Nephron progenitor cell (in vitro differentiated cells): ENCODE data around the gene RNF214.

Experiments used
- DNase-seq: peaks from one replicate; pipeline ENCODE4 v3.0.0; 2021
- H3K27ac Mint-ChIP-seq: 2 replicates; pipeline ENCODE4 v1.8.0; 2021; ENCODE audit warnings: mild to moderate bottlenecking, moderate library complexity, mixed read lengths
- H3K27me3 Mint-ChIP-seq: 2 replicates; pipeline ENCODE4 v1.8.0; 2021; ENCODE audit warnings: mild to moderate bottlenecking, low read depth, mixed read lengths; ENCODE audit not compliant: poor library complexity
- H3K36me3 Mint-ChIP-seq: 2 replicates; pipeline ENCODE4 v1.8.0; 2021; ENCODE audit warnings: low read depth, mixed read lengths
- H3K4me1 Mint-ChIP-seq: 2 replicates; pipeline ENCODE4 v1.8.0; 2021; ENCODE audit warnings: mixed read lengths
- H3K4me3 Mint-ChIP-seq: 2 replicates; pipeline ENCODE4 v1.8.0; 2021; ENCODE audit warnings: mild to moderate bottlenecking, moderate library complexity, mixed read lengths
- H3K9me3 Mint-ChIP-seq: 2 replicates; pipeline ENCODE4 v1.8.0; 2021; ENCODE audit warnings: mild to moderate bottlenecking, moderate library complexity, mixed read lengths
- CTCF ChIP-seq: fragments of 200-600 bp; sonication (generic); IDR thresholded peaks from 2 replicates; pipeline ENCODE4 v1.5.0; 2021; ENCODE audit warnings: antibody characterized with exemption

RNF214 gene

GRCh38 chr11:117289795-117290194 is 57.3 kb downstream of the RNF214 start:
- Mint-ChIP-seq H3K27me3 (no peaks in the 10 kb centered on the region), H3K27ac (peak overlapping the region; percentile 56), H3K4me3 (no peak overlapping the region), H3K4me1 (no peaks in the 10 kb centered on the region), H3K9me3 (no peaks in the 10 kb centered on the region), H3K36me3 (peaks cover 82% of the 10 kb centered on the region)
- no peak for TF ChIP-seq CTCF
- DNase-seq, result no peak

- TF ChIP-seq CTCF, result no peak
- DNase-seq, result no peak
- Mint-ChIP-seq H3K4me1 (no peaks in the 10 kb centered on the region), H3K27ac (peak within 1 kb of the TSS; percentile 56), H3K9me3 (no peaks in the 10 kb centered on the region), H3K4me3 (no peak within 1 kb of the TSS), H3K27me3 (no peaks in the 10 kb centered on the region), H3K36me3 (peaks cover 75% of the 10 kb centered on the region)
These were observed 58.4 kb downstream of the RNF214 start, which contains the start of gene BACE1-AS for GRCh38 chr11:117290809-117291396. Gene BACE1-AS, plus strand, starts transcription at chr11:117291346.

DNA sequence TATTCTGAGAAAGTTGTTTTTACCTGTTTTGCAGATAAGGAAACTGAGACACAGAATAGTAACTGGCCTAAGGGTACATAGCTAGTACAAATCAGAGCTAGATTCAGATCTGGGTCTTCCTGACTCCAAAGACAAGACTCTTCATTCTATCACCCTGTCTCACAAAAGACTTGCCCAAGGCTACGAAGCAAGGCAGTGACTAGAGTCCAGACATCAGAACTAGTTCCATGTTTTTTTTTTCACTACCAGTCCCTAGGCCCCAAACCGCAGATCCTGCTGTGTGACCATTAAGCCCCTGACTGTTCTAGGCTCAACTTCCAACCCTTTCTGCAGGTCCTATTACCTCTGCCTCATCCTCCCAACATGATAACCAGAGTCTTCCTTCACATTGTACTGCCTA is 60.1 kb downstream of the RNF214 start:
- TF ChIP-seq CTCF, result no peak
- Mint-ChIP-seq H3K27me3 (no peaks in the 10 kb centered on the region), H3K4me3 (no peak overlapping the region), H3K27ac (peak overlapping the region; percentile 77), H3K4me1 (peaks cover 9% of the 10 kb centered on the region), H3K9me3 (no peaks in the 10 kb centered on the region), H3K36me3 (peaks cover 67% of the 10 kb centered on the region)
- DNase-seq, result no peak

GRCh38 chr11:117295438-117296137 is 63.1 kb downstream of the RNF214 start:
- no peak for DNase-seq
- H3K9me3 Mint-ChIP-seq, result no peaks in the 10 kb centered on the region
- peaks cover 34% of the 10 kb centered on the region for H3K4me1 Mint-ChIP-seq
- H3K27ac Mint-ChIP-seq, result peak overlapping the region; percentile 90
- H3K36me3 Mint-ChIP-seq, result peaks cover 47% of the 10 kb centered on the region
- TF ChIP-seq CTCF, result no peak
- no peak overlapping the region for H3K4me3 Mint-ChIP-seq
- H3K27me3 Mint-ChIP-seq, result no peaks in the 10 kb centered on the region

DNA sequence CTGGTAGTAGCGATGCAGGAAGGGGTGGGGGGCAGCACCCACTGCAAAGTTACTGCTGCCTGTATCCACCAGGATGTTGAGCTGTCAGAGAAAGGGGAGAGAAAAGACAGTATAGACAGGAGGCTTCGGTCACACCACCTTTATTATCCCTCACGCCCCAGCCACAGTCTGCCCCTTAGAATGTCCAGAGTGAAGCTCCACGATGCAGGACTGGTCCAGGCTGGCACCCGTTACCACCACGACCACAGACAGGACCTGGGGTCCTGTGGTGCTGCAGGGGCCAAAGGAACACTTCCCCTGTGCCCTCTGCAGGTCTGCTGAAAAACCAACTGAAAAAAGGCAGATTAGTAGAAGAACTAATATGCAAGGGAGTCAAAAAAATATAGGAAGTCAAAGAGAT is 64.4 kb downstream of the RNF214 start:
- H3K27me3 Mint-ChIP-seq, result no peaks in the 10 kb centered on the region
- peaks cover 34% of the 10 kb centered on the region for H3K36me3 Mint-ChIP-seq
- H3K9me3 Mint-ChIP-seq, result no peaks in the 10 kb centered on the region
- H3K4me3 Mint-ChIP-seq, result no peak overlapping the region
- H3K27ac Mint-ChIP-seq, result no peak overlapping the region
- TF ChIP-seq CTCF, result no peak
- no peak for DNase-seq
- peaks cover 47% of the 10 kb centered on the region for H3K4me1 Mint-ChIP-seq

GRCh38 chr11:117298195-117298594 is 65.7 kb downstream of the RNF214 start:
- TF ChIP-seq CTCF, result no peak
- Mint-ChIP-seq H3K27ac (peak overlapping the region; percentile 90), H3K4me1 (peaks cover 54% of the 10 kb centered on the region), H3K4me3 (no peak overlapping the region), H3K9me3 (no peaks in the 10 kb centered on the region), H3K27me3 (no peaks in the 10 kb centered on the region), H3K36me3 (peaks cover 21% of the 10 kb centered on the region)
- DNase-seq, result no peak
